Measurements from ENCODE around the gene MYOM1. TPM values are rescaled to one million over a fixed set of nuclear protein-coding genes. Genes with fewer than 3 reads are reported as not detected.

The MYOM1 gene
- 0.41 and 0.49 TPM in 2 replicates for total RNA-seq (2022)
- percentile 16 among the genes with signal in this experiment for Bru-seq, nascent RNA
- percentile 17 among the genes with signal in this experiment for BruChase-seq, experiment 1, labeled RNA remaining after a 2-hour chase
- BruChase-seq, experiment 2, labeled RNA remaining after a 6-hour chase: percentile 14 among the genes with signal in this experiment
- long read RNA-seq, partial matches to known transcripts: 0 of 1 reads
- long read RNA-seq, other reads (novel, unspliced or antisense): 1 of 1 reads

GRCh38 chr18:3219631-3220335 is at the start of gene MYOM1:
Gene MYOM1 (minus strand): TSS chr18:3219968. CDS start chr18:3215223, 4,745 bp downstream.
- BruUV-seq (replicated peaks): no TSS peak
- Histone ChIP-seq H3K36me3 (ENCODE audit: control insufficient read depth, insufficient read depth, low read length) (no peaks in the 10 kb centered on the region), H3K4me3 (ENCODE audit: low read depth, low read length) (no peak within 1 kb of the TSS), H3K27me3 (replicated peaks; ENCODE audit: control insufficient read depth, insufficient read depth, low read length) (no peaks in the 10 kb centered on the region), H3K4me1 (peaks cover 29% of the 10 kb centered on the region), H3K9me3 (no peaks in the 10 kb centered on the region)
- DNase-seq: no peak
- POLR2A ChIA-PET: no interaction called here
- no peaks in the 10 kb centered on the region for H3K36me3 Mint-ChIP-seq (ENCODE audit: insufficient read depth, unreplicated experiment)
- H3K4me1 Mint-ChIP-seq (ENCODE audit: low read depth, unreplicated experiment): peaks cover 28% of the 10 kb centered on the region
- no peaks in the 10 kb centered on the region for H3K27me3 Mint-ChIP-seq (ENCODE audit: insufficient read depth, unreplicated experiment)
- CTCF ChIA-PET: interaction anchor here (0.7 kb wide), 1 partner anchor 29 kb away, joined by 3 read pairs; no protein-coding TSS in a partner anchor
- TF ChIP-seq CTCF (IDR thresholded peaks at IDR 0.05; ENCODE audit: insufficient read depth in 1 of 2, low read depth in 1 of 2, low read length in 1 of 2, severe bottlenecking in 1 of 2, unreplicated experiment in 1 of 2): no peak
- no peak within 1 kb of the TSS for H3K4me3 Mint-ChIP-seq (ENCODE audit: unreplicated experiment)
- no peak within 1 kb of the TSS for H3K27ac Mint-ChIP-seq (ENCODE audit: unreplicated experiment)
- intact Hi-C loops (cut with micrococcal nuclease; ENCODE audit: unreplicated experiment): no loop called here
- no peaks in the 10 kb centered on the region for H3K9me3 Mint-ChIP-seq (ENCODE audit: unreplicated experiment)

GRCh38 chr18:3269241-3269913 is 49.6 kb upstream of the MYOM1 start:
- Mint-ChIP-seq H3K36me3 (ENCODE audit: insufficient read depth, unreplicated experiment) (peaks cover 60% of the 10 kb centered on the region), H3K27me3 (ENCODE audit: insufficient read depth, unreplicated experiment) (no peaks in the 10 kb centered on the region), H3K9me3 (ENCODE audit: unreplicated experiment) (no peaks in the 10 kb centered on the region), H3K27ac (ENCODE audit: unreplicated experiment) (peak overlapping the region; percentile 36), H3K4me3 (ENCODE audit: unreplicated experiment) (no peak overlapping the region), H3K4me1 (ENCODE audit: low read depth, unreplicated experiment) (peaks cover 42% of the 10 kb centered on the region)
- intact Hi-C loops (cut with micrococcal nuclease; ENCODE audit: unreplicated experiment): no loop called here
- no peaks in the 10 kb centered on the region for H3K27me3 ChIP-seq (replicated peaks; ENCODE audit: control insufficient read depth, insufficient read depth, low read length)
- POLR2A ChIA-PET: no interaction called here
- H3K4me3 ChIP-seq (ENCODE audit: low read depth, low read length): no peak overlapping the region
- H3K36me3 ChIP-seq (ENCODE audit: control insufficient read depth, insufficient read depth, low read length): 0 out of 2 replicates have a peak, but pooled peaks cover under 1% of the 10 kb centered on the region
- no TSS peak for BruUV-seq (replicated peaks)
- TF ChIP-seq CTCF (IDR thresholded peaks at IDR 0.05; ENCODE audit: insufficient read depth in 1 of 2, low read depth in 1 of 2, low read length in 1 of 2, severe bottlenecking in 1 of 2, unreplicated experiment in 1 of 2): no peak
- peaks cover 46% of the 10 kb centered on the region for H3K4me1 ChIP-seq
- CTCF ChIA-PET: no interaction called here
- no peak for DNase-seq
- H3K9me3 ChIP-seq: no peaks in the 10 kb centered on the region

GRCh38 chr18:3268306-3268705 is 48.5 kb upstream of the MYOM1 start:
- H3K4me3 Mint-ChIP-seq (ENCODE audit: unreplicated experiment): no peak overlapping the region
- 0 out of 2 replicates have a peak, but pooled peaks cover 2% of the 10 kb centered on the region for H3K36me3 ChIP-seq (ENCODE audit: control insufficient read depth, insufficient read depth, low read length)
- no peaks in the 10 kb centered on the region for H3K9me3 Mint-ChIP-seq (ENCODE audit: unreplicated experiment)
- ChIA-PET POLR2A (no interaction called here), CTCF (no interaction called here)
- peaks cover 42% of the 10 kb centered on the region for H3K4me1 Mint-ChIP-seq (ENCODE audit: low read depth, unreplicated experiment)
- no peak for TF ChIP-seq CTCF (IDR thresholded peaks at IDR 0.05; ENCODE audit: insufficient read depth in 1 of 2, low read depth in 1 of 2, low read length in 1 of 2, severe bottlenecking in 1 of 2, unreplicated experiment in 1 of 2)
- no peaks in the 10 kb centered on the region for H3K27me3 Mint-ChIP-seq (ENCODE audit: insufficient read depth, unreplicated experiment)
- H3K27me3 ChIP-seq (replicated peaks; ENCODE audit: control insufficient read depth, insufficient read depth, low read length): no peaks in the 10 kb centered on the region
- H3K4me1 ChIP-seq: peaks cover 48% of the 10 kb centered on the region
- no peak for DNase-seq
- no peak overlapping the region for H3K4me3 ChIP-seq (ENCODE audit: low read depth, low read length)
- no TSS peak for BruUV-seq (replicated peaks)
- intact Hi-C loops (cut with micrococcal nuclease; ENCODE audit: unreplicated experiment): no loop called here
- peaks cover 49% of the 10 kb centered on the region for H3K36me3 Mint-ChIP-seq (ENCODE audit: insufficient read depth, unreplicated experiment)
- no peak overlapping the region for H3K27ac Mint-ChIP-seq (ENCODE audit: unreplicated experiment)
- H3K9me3 ChIP-seq: no peaks in the 10 kb centered on the region

Data from Caco-2 (cell line).